Panc1 (cell line): Measurements from ENCODE around the gene COL6A3. TPM values are rescaled to one million over a fixed set of nuclear protein-coding genes. Genes with fewer than 3 reads are reported as not detected.
"Not testable (repeated sequence)": the region's sequence is repeated elsewhere in the genome, so short reads cannot be mapped to it uniquely, and the experiment has no call there.

Source experiments
- ATAC-seq: fragments of 200-7000 bp; cut with Tn5 transposase; 2 replicates; pipeline ENCODE4 v1.9.1; 2020; ENCODE audit warnings: mild to moderate bottlenecking, moderate library complexity
- BruUV-seq: library from RNA; stranded (reverse); fragments of 400-500 nt; replicated peaks from 2 replicates; lab custom pipeline; 2021; lab: Mats Ljungman, UMichigan
- CTCF ChIA-PET: fragments of 300-600 bp; sonication (Branson Sonifier 250); formaldehyde crosslinking; loops from one replicate; lab custom pipeline; 2022; ENCODE audit warnings: antibody characterized with exemption; lab: Charles Lee
- POLR2A ChIA-PET: fragments of 300-600 bp; sonication (Branson Sonifier 250); formaldehyde crosslinking; loops from one replicate; lab custom pipeline; 2022; ENCODE audit warnings: antibody characterized with exemption; lab: Charles Lee
- DNase-seq: peaks from one replicate; pipeline ENCODE4 v3.0.0-alpha.2; 2010; ENCODE audit warnings: low read depth, low spot score
- H3K27ac ChIP-seq: 2 replicates; pipeline ENCODE4 v1.5.1; 2011; ENCODE audit warnings: mild to moderate bottlenecking, low read length, inconsistent platforms
- H3K27me3 ChIP-seq: fragments of 200-500 bp; sonication (Bioruptor generic); 2 replicates; pipeline ENCODE4 v1.6.0; 2014; ENCODE audit warnings: low read length, inconsistent platforms; ENCODE audit not compliant: control insufficient read depth, insufficient read depth
- H3K36me3 ChIP-seq: fragments of 200-500 bp; sonication (Bioruptor generic); 2 replicates; pipeline ENCODE4 v1.5.1; 2014; ENCODE audit warnings: inconsistent platforms, mild to moderate bottlenecking, low read length, moderate library complexity; ENCODE audit not compliant: control insufficient read depth, insufficient read depth
- H3K4me1 ChIP-seq: 2 replicates; pipeline ENCODE4 v1.5.1; 2011; ENCODE audit warnings: inconsistent platforms, mild to moderate bottlenecking, low read length, moderate library complexity; ENCODE audit not compliant: control insufficient read depth, insufficient read depth
- H3K4me3 ChIP-seq, 2 experiments: 2 replicates each; pipeline ENCODE4 v1.5.1; 2011 to 2012; ENCODE audit warnings: low read depth in 2 of 2, low read length in 2 of 2, mild to moderate bottlenecking in 2 of 2, inconsistent platforms in 1 of 2, moderate library complexity in 1 of 2
- H3K9me3 ChIP-seq: fragments of 200-500 bp; sonication (Bioruptor generic); 2 replicates; pipeline ENCODE4 v1.5.1; 2014; ENCODE audit warnings: low read depth, mild to moderate bottlenecking, inconsistent platforms, low read length, moderate library complexity; ENCODE audit not compliant: control insufficient read depth, insufficient read depth
- POLR2AphosphoS5 ChIP-seq: IDR thresholded peaks from 2 replicates; pipeline ENCODE4 v1.6.1; 2012; ENCODE audit warnings: mild to moderate bottlenecking, low read depth, low read length, moderate library complexity
- SIN3A ChIP-seq: IDR thresholded peaks from 2 replicates; pipeline ENCODE4 v1.6.1; 2012; ENCODE audit warnings: low read depth, mild to moderate bottlenecking, low read length, moderate library complexity, borderline replicate concordance; ENCODE audit not compliant: insufficient read depth
- TCF7L2 ChIP-seq: IDR thresholded peaks from 2 replicates; pipeline ENCODE4 v1.6.1; 2011; ENCODE audit warnings: mild to moderate bottlenecking, low read depth, low read length, inconsistent platforms
- in situ Hi-C: cut with HindIII; loops from 2 replicates; pipeline ENCODE4 v1.10.0; 2016; ENCODE audit warnings: low sequenced_read_pairs, low pct_unique_long_range_greater_than_20kb
- intact Hi-C: fragments of 100-400 bp; cut with micrococcal nuclease; formaldehyde crosslinking; loops from one replicate; pipeline ENCODE4 v1.10.0; 2022; ENCODE audit not compliant: unreplicated experiment
- total RNA-seq: library from RNA; stranded (reverse); gene quantifications from one replicate; pipeline ENCODE4 v1.2.1, GENCODE V29; 2021; ENCODE audit not compliant: unreplicated experiment
- TF ChIP-seq, protein P1 (sequence below), 2 experiments: IDR thresholded peaks; 2 replicates each; pipeline ENCODE4 v1.6.1; 2011 to 2012; ENCODE audit warnings: low read depth in 2 of 2, control low read depth in 1 of 2, low read length in 1 of 2, mild to moderate bottlenecking in 1 of 2, moderate library complexity in 1 of 2; ENCODE audit not compliant: insufficient read depth in 1 of 2
- TF ChIP-seq, protein P2 (sequence below): fragments of 450-650 bp; IDR thresholded peaks from 2 replicates; pipeline ENCODE4 v1.5.1; 2017; ENCODE audit warnings: mild to moderate bottlenecking

Gene COL6A3
- total RNA-seq, 1 experiment from 2014 or later: 0.69 TPM

DNA sequence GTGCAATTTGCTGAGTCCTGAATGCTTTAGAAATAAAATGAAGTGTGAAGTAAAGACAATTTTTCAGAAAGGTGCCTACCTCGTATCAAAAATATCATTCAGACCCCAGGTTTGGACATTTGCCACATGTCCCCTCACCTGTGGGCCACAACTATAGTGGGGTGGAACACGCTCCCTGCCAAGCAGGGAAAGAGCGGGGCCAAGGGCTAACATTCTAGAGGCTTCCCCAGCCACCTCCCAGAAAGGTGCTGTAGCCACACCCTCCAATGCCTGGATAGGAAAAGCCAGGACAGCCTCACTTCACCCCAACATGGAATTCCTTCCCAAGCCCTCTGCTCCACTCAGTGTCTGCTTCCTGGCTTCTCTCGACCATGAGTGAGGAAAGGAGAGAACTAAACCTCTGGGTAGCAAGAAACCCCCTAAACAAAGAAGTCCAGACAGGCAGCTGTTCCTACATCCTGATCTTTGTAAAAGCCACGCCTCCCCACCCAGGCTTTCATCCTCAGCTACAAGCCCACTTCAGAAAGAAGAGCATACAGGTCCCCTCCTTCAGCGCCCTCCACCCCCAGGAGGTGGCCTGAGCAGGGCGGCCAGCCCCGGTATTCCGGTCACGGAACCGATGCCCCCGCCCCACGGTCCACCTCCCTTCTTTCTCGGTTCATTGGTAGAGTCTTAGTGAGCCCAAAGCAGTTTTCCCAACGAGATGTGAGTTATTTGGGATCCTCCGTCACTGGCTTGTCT is 2.1 kb downstream of the COL6A3 start:
- Histone ChIP-seq H3K27me3 (no peaks in the 10 kb centered on the region), H3K4me3 (no peak overlapping the region), H3K4me1 (0 out of 2 replicates have a peak, but pooled peaks cover 4% of the 10 kb centered on the region), H3K9me3 (no peaks in the 10 kb centered on the region), H3K27ac (peak overlapping the region; percentile 67; the same call in 1 of the 2 replicates), H3K36me3 (no peaks in the 10 kb centered on the region)
- ChIA-PET POLR2A (no interaction called here), CTCF (no interaction called here)
- intact Hi-C loops: loop anchor here (5.0 kb wide), 1 partner anchor 240 kb away; no protein-coding TSS in a partner anchor
- ATAC-seq (no peak), DNase-seq (no peak)
- TF ChIP-seq POLR2AphosphoS5 (no peak), SIN3A (no peak), TCF7L2 (no peak)
- TF ChIP-seq, protein P1, sequence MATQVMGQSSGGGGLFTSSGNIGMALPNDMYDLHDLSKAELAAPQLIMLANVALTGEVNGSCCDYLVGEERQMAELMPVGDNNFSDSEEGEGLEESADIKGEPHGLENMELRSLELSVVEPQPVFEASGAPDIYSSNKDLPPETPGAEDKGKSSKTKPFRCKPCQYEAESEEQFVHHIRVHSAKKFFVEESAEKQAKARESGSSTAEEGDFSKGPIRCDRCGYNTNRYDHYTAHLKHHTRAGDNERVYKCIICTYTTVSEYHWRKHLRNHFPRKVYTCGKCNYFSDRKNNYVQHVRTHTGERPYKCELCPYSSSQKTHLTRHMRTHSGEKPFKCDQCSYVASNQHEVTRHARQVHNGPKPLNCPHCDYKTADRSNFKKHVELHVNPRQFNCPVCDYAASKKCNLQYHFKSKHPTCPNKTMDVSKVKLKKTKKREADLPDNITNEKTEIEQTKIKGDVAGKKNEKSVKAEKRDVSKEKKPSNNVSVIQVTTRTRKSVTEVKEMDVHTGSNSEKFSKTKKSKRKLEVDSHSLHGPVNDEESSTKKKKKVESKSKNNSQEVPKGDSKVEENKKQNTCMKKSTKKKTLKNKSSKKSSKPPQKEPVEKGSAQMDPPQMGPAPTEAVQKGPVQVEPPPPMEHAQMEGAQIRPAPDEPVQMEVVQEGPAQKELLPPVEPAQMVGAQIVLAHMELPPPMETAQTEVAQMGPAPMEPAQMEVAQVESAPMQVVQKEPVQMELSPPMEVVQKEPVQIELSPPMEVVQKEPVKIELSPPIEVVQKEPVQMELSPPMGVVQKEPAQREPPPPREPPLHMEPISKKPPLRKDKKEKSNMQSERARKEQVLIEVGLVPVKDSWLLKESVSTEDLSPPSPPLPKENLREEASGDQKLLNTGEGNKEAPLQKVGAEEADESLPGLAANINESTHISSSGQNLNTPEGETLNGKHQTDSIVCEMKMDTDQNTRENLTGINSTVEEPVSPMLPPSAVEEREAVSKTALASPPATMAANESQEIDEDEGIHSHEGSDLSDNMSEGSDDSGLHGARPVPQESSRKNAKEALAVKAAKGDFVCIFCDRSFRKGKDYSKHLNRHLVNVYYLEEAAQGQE (IDR thresholded peaks at IDR 0.05; ENCODE audit: insufficient read depth in 1 of 2, low read depth in 2 of 2, low read length in 1 of 2): no peak
- TF ChIP-seq, protein P2, sequence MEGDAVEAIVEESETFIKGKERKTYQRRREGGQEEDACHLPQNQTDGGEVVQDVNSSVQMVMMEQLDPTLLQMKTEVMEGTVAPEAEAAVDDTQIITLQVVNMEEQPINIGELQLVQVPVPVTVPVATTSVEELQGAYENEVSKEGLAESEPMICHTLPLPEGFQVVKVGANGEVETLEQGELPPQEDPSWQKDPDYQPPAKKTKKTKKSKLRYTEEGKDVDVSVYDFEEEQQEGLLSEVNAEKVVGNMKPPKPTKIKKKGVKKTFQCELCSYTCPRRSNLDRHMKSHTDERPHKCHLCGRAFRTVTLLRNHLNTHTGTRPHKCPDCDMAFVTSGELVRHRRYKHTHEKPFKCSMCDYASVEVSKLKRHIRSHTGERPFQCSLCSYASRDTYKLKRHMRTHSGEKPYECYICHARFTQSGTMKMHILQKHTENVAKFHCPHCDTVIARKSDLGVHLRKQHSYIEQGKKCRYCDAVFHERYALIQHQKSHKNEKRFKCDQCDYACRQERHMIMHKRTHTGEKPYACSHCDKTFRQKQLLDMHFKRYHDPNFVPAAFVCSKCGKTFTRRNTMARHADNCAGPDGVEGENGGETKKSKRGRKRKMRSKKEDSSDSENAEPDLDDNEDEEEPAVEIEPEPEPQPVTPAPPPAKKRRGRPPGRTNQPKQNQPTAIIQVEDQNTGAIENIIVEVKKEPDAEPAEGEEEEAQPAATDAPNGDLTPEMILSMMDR: no peak
- BruUV-seq: no TSS peak
- in situ Hi-C loops: no loop called here

DNA sequence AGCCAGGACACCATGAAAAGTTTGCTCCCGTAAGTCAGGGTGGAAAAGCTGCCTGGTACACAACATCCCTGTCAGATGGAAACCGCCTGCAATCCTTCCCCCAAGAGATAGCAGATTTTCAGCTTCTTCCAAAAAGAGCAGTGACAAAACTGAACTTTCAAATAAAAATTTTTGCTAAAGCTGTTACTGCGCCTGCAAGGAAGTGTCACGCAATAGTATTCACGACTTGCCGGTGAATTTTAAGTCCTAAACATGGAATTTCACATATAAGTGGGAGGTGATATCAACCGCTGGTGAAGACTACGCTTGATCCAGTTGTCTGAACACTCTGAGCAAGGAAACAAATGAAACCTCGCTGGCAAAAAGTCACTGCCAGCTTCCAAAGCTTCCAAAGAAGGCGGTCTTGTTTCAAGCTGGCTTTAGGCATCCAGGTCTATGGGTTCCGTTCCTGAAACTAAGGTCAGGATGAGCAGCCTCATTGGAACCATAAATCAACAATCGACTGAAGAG is 2.8 kb downstream of the COL6A3 start:
- no TSS peak for BruUV-seq
- Histone ChIP-seq H3K4me3 (no peak overlapping the region), H3K27me3 (no peaks in the 10 kb centered on the region), H3K9me3 (no peaks in the 10 kb centered on the region), H3K36me3 (no peaks in the 10 kb centered on the region), H3K27ac (peak overlapping the region; percentile 67; the same call in 1 of the 2 replicates), H3K4me1 (0 out of 2 replicates have a peak, but pooled peaks cover 4% of the 10 kb centered on the region)
- DNase-seq: no peak
- CTCF ChIA-PET: interaction anchor here (1.6 kb wide), 1 partner anchor 246 kb away, joined by 11 read pairs; no protein-coding TSS in a partner anchor
- TF ChIP-seq, protein P2: no peak
- TF ChIP-seq, protein P1 (IDR thresholded peaks at IDR 0.05; ENCODE audit: insufficient read depth in 1 of 2, low read depth in 2 of 2, low read length in 1 of 2): no peak
- no peak for TF ChIP-seq SIN3A
- no peak for TF ChIP-seq TCF7L2
- TF ChIP-seq POLR2AphosphoS5: no peak
- intact Hi-C loops (loop anchor here (5.0 kb wide), 1 partner anchor 239 kb away; no protein-coding TSS in a partner anchor), in situ Hi-C loops (no loop called here)
- POLR2A ChIA-PET: interaction anchor here (0.6 kb wide), 1 partner anchor 252 kb away, joined by 4 read pairs; no protein-coding TSS in a partner anchor
- ATAC-seq: no peak

DNA sequence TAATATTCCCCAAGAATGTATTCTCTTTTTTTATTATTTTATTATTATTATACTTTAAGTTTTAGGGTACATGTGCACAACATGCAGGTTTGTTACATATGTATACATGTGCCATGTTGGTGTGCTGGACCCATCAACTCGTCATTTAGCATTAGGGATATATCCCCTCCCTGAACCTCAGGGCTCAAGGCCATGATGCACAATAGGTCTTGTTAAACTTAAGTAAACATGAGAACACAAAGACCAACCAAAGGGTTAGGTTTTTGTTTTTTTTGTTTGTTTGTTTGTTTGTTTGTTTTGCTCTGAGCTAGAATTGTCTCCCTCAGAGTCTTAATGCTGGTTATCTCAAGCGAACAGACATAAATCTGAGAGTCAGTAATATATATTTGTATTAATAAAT is 4.7 kb downstream of the COL6A3 start:
- H3K36me3 ChIP-seq, ATAC-seq, H3K4me3 ChIP-seq, H3K4me1 ChIP-seq, H3K9me3 ChIP-seq, DNase-seq, H3K27me3 ChIP-seq, BruUV-seq, in situ Hi-C loops, POLR2A ChIA-PET: not testable (repeated sequence)
- H3K27ac ChIP-seq: peak overlapping the region; percentile 30; the same call in 1 of the 2 replicates
- intact Hi-C loops: loop anchor here (10.0 kb wide), 1 partner anchor 254 kb away; no protein-coding TSS in a partner anchor
- CTCF ChIA-PET: interaction anchor here (1.1 kb wide), 1 partner anchor 287 kb away, joined by 4 read pairs; no protein-coding TSS in a partner anchor
